ENCODE measurements around the gene TMED10. TPM values are rescaled to one million over a fixed set of nuclear protein-coding genes. Genes with fewer than 3 reads are reported as not detected.
A peak's percentile ranks its signal among the peaks of the same experiment; 100 is the strongest.

Gene TMED10
- total and polyA plus RNA-seq, 2 of the 13 experiments (the other 11 are each of a cell fraction or from before 2014, with no cell fraction given): 311 to 377 TPM

- TF ChIP-seq NFATC3 (CRISPR knock-in tag; IDR thresholded peaks at IDR 0.05) (no peak), GATA4 (IDR thresholded peaks at IDR 0.05; ENCODE audit: borderline replicate concordance, low read depth) (peak; percentile 59), ZNF354B (CRISPR knock-in tag; IDR thresholded peaks at IDR 0.05) (no peak), TSC22D2 (CRISPR knock-in tag; IDR thresholded peaks at IDR 0.05; ENCODE audit: borderline replicate concordance) (no peak; the same call in 1 of the 2 replicates), HDAC2 (CRISPR knock-in tag; IDR thresholded peaks at IDR 0.05) (peak; percentile 49), ZNF841 (CRISPR knock-in tag; IDR thresholded peaks at IDR 0.05; ENCODE audit: borderline replicate concordance) (no peak), TFAP4 (IDR thresholded peaks at IDR 0.05; ENCODE audit: borderline replicate concordance, low read depth) (no peak), ZNF589 (CRISPR knock-in tag; conservative IDR thresholded peaks at IDR 0.05) (peak; percentile 19; the same call in 1 of the 2 replicates), CBX1 (IDR thresholded peaks at IDR 0.05; ENCODE audit: low read depth) (no peak), IKZF1 (IDR thresholded peaks at IDR 0.05) (no peak), KLF9 (CRISPR knock-in tag; IDR thresholded peaks at IDR 0.05; ENCODE audit: low read depth) (no peak), ZNF503 (CRISPR knock-in tag; IDR thresholded peaks at IDR 0.05) (peak; percentile 68; the same call in 1 of the 2 replicates), MXD4 (CRISPR knock-in tag; IDR thresholded peaks at IDR 0.05) (peak; percentile 48), ZNF747 (CRISPR knock-in tag; IDR thresholded peaks at IDR 0.05; ENCODE audit: borderline replicate concordance) (peak; percentile 96), ZNF441 (CRISPR knock-in tag; IDR thresholded peaks at IDR 0.05; ENCODE audit: borderline replicate concordance) (peak; percentile 75; the same call in 1 of the 2 replicates), ZNF232 (CRISPR knock-in tag; IDR thresholded peaks at IDR 0.05; ENCODE audit: borderline replicate concordance) (peak; percentile 75; the same call in 1 of the 2 replicates), CCDC6 (CRISPR knock-in tag; IDR thresholded peaks at IDR 0.05) (peak; percentile 85; the same call in 1 of the 2 replicates), POGZ (CRISPR knock-in tag; IDR thresholded peaks at IDR 0.05) (peak; percentile 37; the same call in 1 of the 2 replicates), SPEN (CRISPR knock-in tag; IDR thresholded peaks at IDR 0.05; ENCODE audit: low read depth) (peak; percentile 94; the same call in 1 of the 2 replicates), THAP11 (CRISPR knock-in tag; IDR thresholded peaks at IDR 0.05) (peak; percentile 92), ATF5 (CRISPR knock-in tag; IDR thresholded peaks at IDR 0.05; ENCODE audit: low read depth) (no peak), BATF2 (CRISPR knock-in tag; IDR thresholded peaks at IDR 0.05) (no peak), MIXL1 (CRISPR knock-in tag; IDR thresholded peaks at IDR 0.05) (no peak), HOXA3 (CRISPR knock-in tag; IDR thresholded peaks at IDR 0.05) (peak; percentile 88), AKAP8 (CRISPR knock-in tag; IDR thresholded peaks at IDR 0.05) (no peak), ZNF691 (CRISPR knock-in tag; IDR thresholded peaks at IDR 0.05; ENCODE audit: borderline replicate concordance, low read depth) (no peak; the same call in 1 of the 2 replicates)
Measured at GRCh38 chr14:75126679-75127473, 49.5 kb downstream of the TMED10 start, which contains the start of gene NEK9 (continued).
